IPS-18c (cell line): ENCODE measurements around the gene PDE5A.
A peak's percentile ranks its signal among the peaks of the same experiment; 100 is the strongest.
"Not testable (repeated sequence)": the region's sequence is repeated elsewhere in the genome, so short reads cannot be mapped to it uniquely, and the experiment has no call there.

Experiments
- H3K4me3 ChIP-seq: 2 replicates; pipeline ENCODE4 v1.7.0; 2013; ENCODE audit warnings: low read depth, mild to moderate bottlenecking, low read length, moderate library complexity; ENCODE audit not compliant: insufficient read depth
- H3K9me3 ChIP-seq: one replicate; pipeline ENCODE4 v1.6.1; 2013; ENCODE audit warnings: mild to moderate bottlenecking, low read length, moderate library complexity; ENCODE audit not compliant: control insufficient read depth, insufficient read depth

Gene PDE5A

GRCh38 chr4:119653990-119654389, 25.4 kb upstream of the PDE5A start:
- Histone ChIP-seq H3K9me3 (no peaks in the 10 kb centered on the region), H3K4me3 (no peak overlapping the region)

DNA sequence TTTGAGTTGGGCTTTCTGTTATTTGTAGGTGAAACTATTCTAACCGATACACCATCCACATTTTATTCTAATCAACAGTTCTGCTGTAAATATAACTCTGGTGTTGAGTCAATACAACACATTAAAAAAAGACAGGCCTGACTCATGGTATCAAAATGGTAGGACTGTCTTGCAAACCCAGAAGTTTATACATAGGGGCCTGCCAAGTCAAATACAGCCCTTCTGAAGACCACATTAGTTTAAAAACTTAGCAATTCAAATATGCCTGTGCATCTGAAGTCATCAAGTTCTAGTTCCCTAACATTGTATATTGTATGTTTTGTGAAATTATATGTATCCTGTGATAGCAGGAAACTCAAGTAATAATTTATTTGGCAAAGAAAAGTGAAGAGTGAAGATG, 24.4 kb upstream of the PDE5A start:
- Histone ChIP-seq H3K4me3 (no peak overlapping the region), H3K9me3 (no peaks in the 10 kb centered on the region)

DNA sequence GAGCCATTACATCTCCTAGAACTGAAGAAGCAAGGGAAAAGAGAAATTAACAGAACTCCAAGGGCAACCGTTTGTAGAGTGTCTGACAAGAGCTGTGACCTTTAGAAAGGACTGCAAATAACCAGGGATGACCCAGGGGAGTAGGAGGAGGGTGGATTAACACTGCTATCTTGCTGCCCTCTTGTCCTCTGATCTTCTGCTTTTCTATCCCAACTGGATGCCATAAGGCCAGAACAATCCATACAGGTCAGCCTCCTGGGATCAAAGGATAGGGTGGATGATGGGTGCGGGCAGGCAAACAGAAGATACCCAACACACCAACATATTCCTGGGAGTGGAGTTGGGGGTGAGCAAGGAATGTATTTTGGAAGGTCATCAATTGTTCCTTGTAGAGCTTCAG, 19.8 kb upstream of the PDE5A start:
- no peak overlapping the region for H3K4me3 ChIP-seq
- H3K9me3 ChIP-seq: no peaks in the 10 kb centered on the region

DNA sequence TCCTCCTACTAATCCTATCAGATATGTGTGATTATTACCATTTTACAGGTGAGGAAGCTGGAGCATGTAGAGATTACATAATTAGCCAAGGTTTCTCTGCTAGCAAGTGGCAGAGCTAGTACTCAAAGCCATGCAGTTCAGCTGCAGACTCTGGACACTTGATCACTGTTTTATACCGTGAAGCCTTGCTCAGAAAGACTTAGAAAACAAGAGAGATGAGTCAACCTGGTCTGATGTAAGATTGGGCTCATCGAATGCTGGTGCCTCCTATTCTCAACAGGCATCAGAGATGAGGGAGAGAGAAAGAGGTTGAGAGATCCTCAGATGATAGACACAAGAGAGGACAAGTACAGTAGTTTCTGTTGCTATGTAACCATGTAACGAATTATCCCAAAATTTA, 19.0 kb upstream of the PDE5A start:
- no peaks in the 10 kb centered on the region for H3K9me3 ChIP-seq

GRCh38 chr4:119646347-119647071, 17.9 kb upstream of the PDE5A start:
- no peaks in the 10 kb centered on the region for H3K9me3 ChIP-seq
- H3K4me3 ChIP-seq: no peak overlapping the region

More for the DNA sequence above, 19.0 kb upstream of the PDE5A start:
- H3K4me3 ChIP-seq: no peak overlapping the region

DNA sequence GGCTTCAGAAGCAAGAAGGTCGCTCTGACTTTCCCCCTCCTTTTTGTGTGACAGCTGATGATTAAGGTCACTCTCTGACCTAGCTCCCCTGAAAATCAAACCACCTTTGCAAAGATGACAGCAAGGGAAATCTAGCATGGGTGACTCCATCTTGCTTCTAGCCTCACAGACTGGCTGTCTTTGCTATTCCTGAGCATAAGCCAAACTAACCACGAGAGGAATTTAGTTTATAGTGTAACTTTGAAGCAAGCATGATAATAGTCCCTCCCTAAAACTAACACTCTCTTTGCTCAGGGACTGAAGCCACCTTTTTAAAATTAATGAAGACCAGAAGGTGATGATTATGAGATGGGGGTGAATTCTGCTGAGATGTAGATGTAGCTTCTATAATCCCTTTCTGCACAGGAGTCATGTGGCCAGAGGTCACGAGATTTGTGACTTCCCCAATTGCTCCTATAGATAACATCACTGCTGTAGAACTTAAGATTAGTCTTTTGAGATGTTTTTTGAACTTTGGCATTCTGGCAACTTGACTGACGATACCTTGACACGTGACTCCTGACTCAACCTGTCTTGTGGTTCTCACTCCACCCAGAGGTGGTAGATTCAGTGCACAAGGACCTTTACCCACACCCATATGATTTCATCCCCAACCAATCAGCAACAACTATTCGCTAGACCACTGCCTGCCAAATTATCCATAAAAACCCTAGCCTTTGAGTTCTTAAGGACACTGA, 14.9 kb upstream of the PDE5A start:
- no peak overlapping the region for H3K4me3 ChIP-seq
- H3K9me3 ChIP-seq: no peaks in the 10 kb centered on the region

GRCh38 chr4:119641765-119642164, 13.2 kb upstream of the PDE5A start:
- no peaks in the 10 kb centered on the region for H3K9me3 ChIP-seq
- H3K4me3 ChIP-seq: no peak overlapping the region

- no peaks in the 10 kb centered on the region for H3K9me3 ChIP-seq
- H3K4me3 ChIP-seq: no peak overlapping the region
Observed at GRCh38 chr4:119638359-119638758, 9.8 kb upstream of the PDE5A start.

GRCh38 chr4:119636851-119637250, 8.2 kb upstream of the PDE5A start:
- H3K4me3 ChIP-seq: not testable (repeated sequence)

DNA sequence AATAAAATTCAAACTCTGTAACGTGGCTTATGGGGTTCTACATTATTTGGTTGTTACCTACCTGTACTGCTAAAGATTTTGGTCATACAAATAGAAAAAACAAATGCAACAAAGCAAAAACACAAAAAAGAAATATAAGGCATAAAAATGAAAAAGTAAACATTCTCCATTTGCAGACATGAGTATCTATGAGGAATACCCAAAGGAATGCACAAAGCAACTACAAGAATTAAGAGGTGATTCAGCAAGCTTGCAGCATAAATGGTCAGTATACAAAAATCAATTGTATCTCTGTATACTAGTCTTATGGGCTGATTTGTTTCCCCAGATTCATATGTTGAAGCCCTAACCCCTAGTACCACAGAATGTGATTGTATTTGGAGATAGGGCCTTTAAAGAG, 3.6 kb upstream of the PDE5A start:
- no peak overlapping the region for H3K4me3 ChIP-seq

More at GRCh38 chr4:119636851-119637250, 8.2 kb upstream of the PDE5A start:
- H3K9me3 ChIP-seq: not testable (repeated sequence)

GRCh38 chr4:119629142-119629471, 503 bp upstream of the PDE5A start:
- Histone ChIP-seq H3K4me3 (peak overlapping the region; percentile 35; the same call in 1 of the 2 replicates), H3K9me3 (no peaks in the 10 kb centered on the region)

More for the DNA sequence above, 3.6 kb upstream of the PDE5A start:
- no peaks in the 10 kb centered on the region for H3K9me3 ChIP-seq

DNA sequence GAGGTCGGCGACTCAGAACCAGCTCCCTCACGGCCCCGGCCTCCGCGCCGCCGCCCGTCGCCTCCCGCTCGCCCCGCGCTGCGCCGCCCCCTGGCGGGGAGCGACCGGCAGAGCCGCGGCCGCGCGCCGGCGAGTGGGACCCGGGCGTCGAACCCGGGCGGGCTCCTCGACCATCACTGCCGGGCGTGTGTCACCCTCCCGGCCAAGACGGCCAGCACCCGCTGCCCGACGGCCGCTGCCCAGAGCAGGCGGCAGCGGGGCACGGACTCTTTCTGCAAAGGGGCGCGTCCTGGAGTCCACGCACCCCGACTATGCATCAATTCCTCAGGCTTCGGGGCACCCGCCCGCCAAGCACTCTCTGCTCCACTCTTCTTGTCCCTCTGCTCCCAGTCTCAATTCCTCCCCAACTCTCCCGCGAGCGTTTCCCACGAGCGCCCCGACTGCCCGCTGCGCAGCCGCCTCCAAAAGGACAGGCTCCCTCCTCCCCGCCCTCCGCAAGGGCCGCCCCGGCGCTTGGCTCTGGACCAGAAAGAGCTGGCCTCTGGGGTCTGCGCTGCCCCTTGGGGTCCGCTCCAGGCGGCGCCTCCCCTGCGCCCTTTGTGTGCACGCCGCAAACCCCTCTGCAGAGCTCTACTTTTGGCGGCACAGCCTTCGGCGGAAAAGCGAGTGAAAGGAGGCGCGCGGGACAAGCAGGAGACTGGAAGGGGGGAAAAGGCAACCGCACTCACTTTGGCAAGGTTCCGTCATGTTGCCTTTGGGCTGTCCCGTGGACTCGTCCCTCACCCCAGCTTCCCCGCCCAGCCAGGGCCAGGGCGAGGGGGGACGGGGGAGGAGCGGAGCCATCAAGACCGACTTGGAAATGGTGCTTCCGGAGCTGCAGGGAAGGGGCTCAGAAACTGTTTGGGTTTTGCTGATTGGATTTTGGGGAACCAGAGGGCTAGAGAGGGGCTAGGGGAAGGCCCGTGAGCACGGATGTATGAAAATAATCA, 1.0 kb downstream of the PDE5A start:
- Histone ChIP-seq H3K9me3 (no peaks in the 10 kb centered on the region), H3K4me3 (peak overlapping the region; percentile 87)

GRCh38 chr4:119626943-119627266, 1.7 kb downstream of the PDE5A start:
- Histone ChIP-seq H3K4me3 (peak overlapping the region; percentile 87), H3K9me3 (no peaks in the 10 kb centered on the region)

GRCh38 chr4:119626420-119626819, 2.2 kb downstream of the PDE5A start:
- Histone ChIP-seq H3K4me3 (peak overlapping the region; percentile 87; the same call in 1 of the 2 replicates), H3K9me3 (no peaks in the 10 kb centered on the region)

DNA sequence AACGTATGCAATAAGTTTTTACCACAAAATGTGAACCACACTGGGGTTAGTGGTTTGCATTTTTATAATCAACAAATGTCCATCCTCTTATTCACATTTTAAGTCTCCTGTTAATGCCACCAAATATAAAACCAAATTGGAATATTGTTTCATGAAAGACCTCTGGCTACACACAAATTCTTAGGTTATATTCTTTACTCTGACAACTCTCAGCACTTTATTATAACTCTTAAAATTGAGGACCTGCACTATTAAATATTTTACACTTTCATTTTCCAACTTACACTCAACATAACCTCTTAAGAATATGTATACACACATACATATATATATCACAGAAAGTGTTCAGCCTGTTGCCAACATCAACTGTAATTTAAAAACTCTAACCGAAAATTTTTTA, 2.8 kb downstream of the PDE5A start:
- no peak overlapping the region for H3K4me3 ChIP-seq
- H3K9me3 ChIP-seq: no peaks in the 10 kb centered on the region

DNA sequence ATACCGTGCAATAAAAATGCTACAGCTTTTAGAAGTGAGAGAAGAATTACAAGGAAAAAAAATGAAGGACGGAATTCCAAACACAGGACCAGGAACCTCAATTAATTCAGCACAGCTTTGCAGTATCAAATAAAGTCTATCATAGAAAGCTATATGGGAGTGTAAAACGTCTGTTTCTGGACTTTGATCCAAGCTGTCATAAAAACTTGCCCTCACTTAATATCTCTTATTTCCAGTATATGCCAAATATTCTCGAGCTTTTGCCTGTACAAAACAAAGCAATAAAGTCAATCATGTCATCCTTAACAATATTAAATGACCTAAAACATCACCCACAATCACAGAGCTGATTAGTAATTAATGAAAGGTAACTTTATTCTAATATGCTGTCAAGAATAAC, 4.2 kb downstream of the PDE5A start:
- Histone ChIP-seq H3K4me3 (no peak overlapping the region), H3K9me3 (no peaks in the 10 kb centered on the region)

GRCh38 chr4:119623025-119623424, 5.6 kb downstream of the PDE5A start:
- Histone ChIP-seq H3K4me3 (no peak overlapping the region), H3K9me3 (no peaks in the 10 kb centered on the region)
